Calu3 (cell line): ENCODE measurements around the gene ABL2. TPM values are rescaled to one million over a fixed set of nuclear protein-coding genes. Genes with fewer than 3 reads are reported as not detected.
A peak's percentile ranks its signal among the peaks of the same experiment; 100 is the strongest.
"Not testable (repeated sequence)": the region's sequence is repeated elsewhere in the genome, so short reads cannot be mapped to it uniquely, and the experiment has no call there.

ENCODE experiments used
- Bru-seq: library from RNA; stranded (reverse); fragments of 400-500 nt; gene quantifications from one replicate; lab custom pipeline; 2021; lab: Mats Ljungman, UMichigan
- BruChase-seq, 2 experiments: library from RNA; stranded (reverse); fragments of 400-500 nt; gene quantifications; one replicate each; lab custom pipeline; 2021; lab: Mats Ljungman, UMichigan
- BruUV-seq: library from RNA; stranded (reverse); fragments of 400-500 nt; replicated peaks from 2 replicates; lab custom pipeline; 2021; lab: Mats Ljungman, UMichigan
- CTCF ChIA-PET: fragments of 300-600 bp; sonication (Branson Sonifier 250); formaldehyde crosslinking; loops from one replicate; lab custom pipeline; 2022; ENCODE audit warnings: antibody characterized with exemption; lab: Charles Lee
- DNase-seq: peaks from one replicate; pipeline ENCODE4 v3.0.0; 2022
- H3K27ac Mint-ChIP-seq: one replicate; pipeline ENCODE4 v1.8.0; 2022; ENCODE audit warnings: mixed read lengths; ENCODE audit not compliant: unreplicated experiment
- H3K27me3 Mint-ChIP-seq: one replicate; pipeline ENCODE4 v1.8.0; 2022; ENCODE audit warnings: mixed read lengths; ENCODE audit not compliant: unreplicated experiment
- H3K36me3 Mint-ChIP-seq: one replicate; pipeline ENCODE4 v1.8.0; 2022; ENCODE audit warnings: mild to moderate bottlenecking, moderate library complexity, mixed read lengths; ENCODE audit not compliant: insufficient read depth, unreplicated experiment
- H3K4me1 Mint-ChIP-seq: one replicate; pipeline ENCODE4 v1.8.0; 2022; ENCODE audit warnings: mild to moderate bottlenecking, low read depth, mixed read lengths; ENCODE audit not compliant: unreplicated experiment
- H3K4me3 Mint-ChIP-seq: one replicate; pipeline ENCODE4 v1.8.0; 2022; ENCODE audit warnings: mild to moderate bottlenecking, low read depth, moderate library complexity, mixed read lengths; ENCODE audit not compliant: unreplicated experiment
- H3K9me3 Mint-ChIP-seq: one replicate; pipeline ENCODE4 v1.8.0; 2022; ENCODE audit warnings: low read depth, mixed read lengths; ENCODE audit not compliant: unreplicated experiment
- intact Hi-C: fragments of 100-400 bp; cut with micrococcal nuclease; formaldehyde crosslinking; loops from one replicate; pipeline ENCODE4 v1.10.0; 2022; ENCODE audit not compliant: unreplicated experiment
- long read RNA-seq: library from polyadenylated mRNA; stranded (forward); transcript quantifications from one replicate; pipeline ENCODE4 v2.0.0, GENCODE V29; 2022
- total RNA-seq: library from RNA; stranded (reverse); gene quantifications from 2 replicates; pipeline ENCODE4 v1.2.3, GENCODE V29; 2022
- TF ChIP-seq, protein P1 (sequence below): fragments of 200-600 bp; IDR thresholded peaks from one replicate; pipeline ENCODE4 v1.8.0; 2022; ENCODE audit warnings: antibody characterized with exemption; ENCODE audit not compliant: unreplicated experiment

Gene ABL2
- total RNA-seq (38.8 and 47.8 TPM in 2 replicates), Bru-seq, nascent RNA (percentile 88 among the genes with signal in this experiment), BruChase-seq, experiment 1, labeled RNA remaining after a 6-hour chase (percentile 84 among the genes with signal in this experiment), BruChase-seq, experiment 2, labeled RNA remaining after a 2-hour chase (percentile 89 among the genes with signal in this experiment)
- long read RNA-seq, full-length matches to known transcripts = 1 of 5 reads
- long read RNA-seq, partial matches to known transcripts = 0 of 5 reads
- long read RNA-seq, other reads (novel, unspliced or antisense) = 4 of 5 reads

DNA sequence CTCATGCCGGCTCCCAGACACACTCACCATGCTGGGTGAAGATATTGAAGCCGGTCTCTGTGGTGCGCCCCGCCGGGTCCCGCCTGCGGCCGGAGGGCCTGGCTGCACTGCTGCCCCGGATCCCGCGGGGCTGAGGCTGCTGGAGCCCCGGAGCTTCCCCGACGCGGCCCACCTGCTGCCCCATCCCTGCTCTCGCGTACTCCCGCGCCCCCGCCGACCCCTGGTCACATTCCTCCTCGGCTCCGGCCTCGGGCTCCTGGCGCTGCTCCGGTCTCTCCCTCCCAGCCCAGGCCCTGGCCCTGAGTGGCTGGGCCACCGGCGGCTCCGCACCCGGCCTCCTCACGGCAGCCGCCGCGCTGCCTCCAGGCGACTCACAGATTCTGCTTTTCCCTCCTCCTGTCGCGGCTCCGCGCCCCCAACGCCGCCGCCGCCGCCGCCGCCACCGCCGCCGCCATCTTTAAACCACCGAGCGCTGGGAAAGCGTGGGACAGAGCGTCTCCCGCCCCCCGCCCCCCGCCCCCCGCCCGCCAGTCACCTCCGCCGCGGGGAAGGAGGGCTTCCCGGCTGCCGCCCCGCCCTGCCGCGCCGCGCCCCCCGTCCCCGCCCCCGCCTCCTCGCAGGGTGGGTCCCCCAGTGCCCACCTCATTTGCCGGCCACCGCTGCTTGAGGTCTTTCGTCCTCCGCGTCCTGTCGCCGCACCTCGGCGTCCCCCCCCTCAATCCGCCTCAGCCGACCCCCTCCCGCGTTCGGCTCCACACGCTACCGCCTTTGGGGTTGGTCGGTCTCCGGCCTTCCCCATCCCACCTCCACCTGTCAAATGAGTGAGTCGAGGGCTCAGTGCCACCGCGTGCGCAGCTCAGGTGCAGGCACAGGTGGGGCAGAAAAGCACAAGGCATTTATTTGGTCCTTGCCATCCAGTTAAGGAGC, at the start of gene ABL2:
ABL2 (minus strand) TSS at position 464 of the 927 bp plus-strand sequence; CDS start at position 184, 280 bp downstream.
- Mint-ChIP-seq H3K27me3 (no peaks in the 10 kb centered on the region), H3K36me3 (peaks cover 48% of the 10 kb centered on the region), H3K9me3 (no peaks in the 10 kb centered on the region), H3K4me1 (peaks cover 40% of the 10 kb centered on the region), H3K27ac (peak within 1 kb of the TSS; percentile 60), H3K4me3 (peak within 1 kb of the TSS; percentile 91)
- peak; percentile 43 for DNase-seq
- TF ChIP-seq, protein P1, sequence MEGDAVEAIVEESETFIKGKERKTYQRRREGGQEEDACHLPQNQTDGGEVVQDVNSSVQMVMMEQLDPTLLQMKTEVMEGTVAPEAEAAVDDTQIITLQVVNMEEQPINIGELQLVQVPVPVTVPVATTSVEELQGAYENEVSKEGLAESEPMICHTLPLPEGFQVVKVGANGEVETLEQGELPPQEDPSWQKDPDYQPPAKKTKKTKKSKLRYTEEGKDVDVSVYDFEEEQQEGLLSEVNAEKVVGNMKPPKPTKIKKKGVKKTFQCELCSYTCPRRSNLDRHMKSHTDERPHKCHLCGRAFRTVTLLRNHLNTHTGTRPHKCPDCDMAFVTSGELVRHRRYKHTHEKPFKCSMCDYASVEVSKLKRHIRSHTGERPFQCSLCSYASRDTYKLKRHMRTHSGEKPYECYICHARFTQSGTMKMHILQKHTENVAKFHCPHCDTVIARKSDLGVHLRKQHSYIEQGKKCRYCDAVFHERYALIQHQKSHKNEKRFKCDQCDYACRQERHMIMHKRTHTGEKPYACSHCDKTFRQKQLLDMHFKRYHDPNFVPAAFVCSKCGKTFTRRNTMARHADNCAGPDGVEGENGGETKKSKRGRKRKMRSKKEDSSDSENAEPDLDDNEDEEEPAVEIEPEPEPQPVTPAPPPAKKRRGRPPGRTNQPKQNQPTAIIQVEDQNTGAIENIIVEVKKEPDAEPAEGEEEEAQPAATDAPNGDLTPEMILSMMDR = no peak
- CTCF ChIA-PET = interaction anchor here (0.5 kb wide), 1 partner anchor 1153 kb away, joined by 5 read pairs; no protein-coding TSS in a partner anchor
- intact Hi-C loops = no loop called here
- BruUV-seq = no TSS peak

- CTCF ChIA-PET = interaction anchor here (0.6 kb wide), 1 partner anchor 610 kb away, joined by 3 read pairs; no protein-coding TSS in a partner anchor
- TF ChIP-seq, protein P1 = no peak
- intact Hi-C loops = no loop called here
- BruUV-seq = no TSS peak
- no peak for DNase-seq
- H3K36me3 Mint-ChIP-seq = no peaks in the 10 kb centered on the region
- H3K4me1 Mint-ChIP-seq = peaks cover 9% of the 10 kb centered on the region
- H3K9me3 Mint-ChIP-seq = peaks cover 3% of the 10 kb centered on the region
- H3K4me3 Mint-ChIP-seq = no peak overlapping the region
- no peaks in the 10 kb centered on the region for H3K27me3 Mint-ChIP-seq
- H3K27ac Mint-ChIP-seq = no peak overlapping the region
These were observed 49.4 kb upstream of the ABL2 start for GRCh38 chr1:179278920-179279319.

DNA sequence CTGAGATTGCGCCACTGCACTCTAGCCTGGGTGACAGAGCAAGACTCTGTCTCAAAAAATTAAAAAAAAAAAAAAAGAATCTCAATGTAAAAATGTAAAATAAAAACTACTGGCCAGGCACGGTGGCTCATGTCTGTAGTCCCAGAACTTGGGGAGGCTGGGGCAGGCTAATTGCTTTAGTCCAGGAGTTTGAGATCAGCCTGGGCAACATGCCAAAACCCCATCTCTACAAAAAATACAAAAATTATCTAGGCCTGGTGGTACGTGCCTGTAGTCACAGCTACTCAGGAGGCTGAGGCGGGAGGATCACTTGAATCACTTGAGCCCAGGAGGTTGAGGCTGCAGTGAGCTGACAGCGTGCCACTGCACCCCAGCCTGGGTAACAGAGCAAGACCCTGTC, 44.9 kb upstream of the ABL2 start:
- BruUV-seq, H3K4me1 Mint-ChIP-seq, H3K4me3 Mint-ChIP-seq, H3K27ac Mint-ChIP-seq, CTCF ChIA-PET, H3K27me3 Mint-ChIP-seq, DNase-seq, intact Hi-C loops, H3K36me3 Mint-ChIP-seq, H3K9me3 Mint-ChIP-seq: not testable (repeated sequence)

DNA sequence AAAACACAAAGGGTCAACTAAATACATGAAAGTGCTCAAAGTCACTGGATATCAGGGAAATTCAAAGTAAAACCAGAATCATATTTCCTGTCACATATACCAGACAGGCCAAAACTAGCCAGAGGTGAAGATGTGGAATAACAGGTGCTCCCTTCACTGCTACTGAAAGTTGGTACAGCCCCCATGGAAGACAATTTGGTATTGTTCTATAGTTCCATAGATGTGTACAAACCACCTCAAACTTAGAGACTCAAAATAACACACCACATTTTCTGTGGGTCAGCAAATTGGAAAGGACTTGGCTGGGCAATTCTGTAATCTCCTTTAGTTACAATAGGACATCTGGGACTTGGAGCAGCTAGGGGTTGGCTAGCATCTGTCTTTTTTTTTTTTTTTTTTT, 39.6 kb upstream of the ABL2 start:
- H3K27ac Mint-ChIP-seq = no peak overlapping the region
- CTCF ChIA-PET = interaction anchor here (0.8 kb wide), 1 partner anchor 240 kb away, joined by 3 read pairs; no protein-coding TSS in a partner anchor
- TF ChIP-seq, protein P1 = no peak
- no peaks in the 10 kb centered on the region for H3K9me3 Mint-ChIP-seq
- no TSS peak for BruUV-seq
- no peak for DNase-seq
- no peaks in the 10 kb centered on the region for H3K27me3 Mint-ChIP-seq
- H3K36me3 Mint-ChIP-seq = no peaks in the 10 kb centered on the region
- no peak overlapping the region for H3K4me3 Mint-ChIP-seq
- no peaks in the 10 kb centered on the region for H3K4me1 Mint-ChIP-seq
- intact Hi-C loops = no loop called here
